Activated CD4-positive, alpha-beta T cell treated with anti-CD3 and anti-CD28 coated beads for 1 hour (primary cell): Measurements from ENCODE around the gene PRSS2.

Source experiments
- DNase-seq: peaks from one replicate; pipeline ENCODE4 v3.0.0-alpha.2; 2020

Gene PRSS2

DNA sequence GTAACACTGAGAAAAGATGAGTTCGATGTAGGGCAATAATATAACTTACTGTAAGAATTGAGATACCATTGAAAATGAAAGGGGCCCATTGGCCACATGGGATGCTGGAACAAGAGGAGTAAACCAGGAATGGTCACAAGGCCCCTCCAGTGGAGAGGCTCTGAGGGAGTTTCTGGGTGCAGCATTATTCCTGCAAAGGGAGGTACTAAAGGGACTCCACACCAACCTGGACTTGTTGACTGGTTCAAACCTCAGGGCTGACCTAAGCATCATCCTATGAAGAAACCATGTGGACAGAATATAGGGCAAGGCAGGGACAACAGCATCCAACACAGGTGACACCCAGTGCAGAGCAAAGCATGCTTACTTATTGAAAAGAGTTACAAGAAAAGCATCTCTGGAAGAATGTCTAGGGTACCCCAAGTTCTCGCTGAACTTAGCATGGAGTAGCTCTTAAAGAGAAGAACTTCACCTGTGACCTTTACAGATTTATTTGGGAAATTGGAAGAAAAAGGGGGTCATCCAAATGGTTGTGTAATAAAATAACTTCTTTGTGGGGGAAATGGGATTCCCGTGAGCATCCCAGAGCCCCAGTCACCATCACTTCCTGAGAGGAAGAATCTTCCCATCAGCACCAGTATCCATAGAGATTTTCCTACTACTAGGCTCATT lies 34.7 kb downstream of the PRSS2 start:
- no peak for DNase-seq

DNA sequence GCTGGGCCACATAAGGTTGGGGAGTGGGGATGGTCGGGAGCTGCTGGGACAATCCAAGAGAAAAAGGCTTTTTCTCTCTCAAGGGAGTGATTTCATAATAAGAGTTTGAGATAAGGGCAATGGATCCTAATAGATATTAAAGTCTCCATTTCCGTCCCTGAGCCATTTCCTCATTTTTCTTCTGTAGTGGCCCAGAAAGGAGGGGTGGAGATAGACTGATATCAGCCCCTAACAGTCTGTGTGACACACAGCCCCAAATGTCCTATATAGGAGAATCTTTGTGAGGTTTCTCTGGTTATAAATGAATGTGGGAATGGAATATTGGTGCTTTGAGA lies 35.2 kb downstream of the PRSS2 start:
- no peak for DNase-seq

DNA sequence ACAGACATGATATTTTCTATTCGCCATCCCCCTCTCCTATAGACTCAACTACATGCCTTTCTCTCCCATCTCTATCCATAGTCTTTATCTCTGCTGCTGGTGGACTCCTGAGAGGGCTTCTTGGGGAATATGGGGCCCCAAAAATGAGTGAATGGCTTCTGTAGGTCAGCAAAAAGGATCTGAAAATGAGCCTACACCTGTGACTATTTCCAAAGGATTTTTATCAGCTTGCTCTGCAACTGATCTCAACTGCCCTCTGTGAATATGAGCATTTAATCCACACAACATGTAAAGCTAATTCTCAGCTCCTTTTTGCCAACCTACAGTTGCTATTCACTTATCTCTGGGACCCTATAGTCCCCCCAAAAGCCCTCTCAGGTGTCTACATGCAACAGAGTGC lies 36.2 kb downstream of the PRSS2 start:
- no peak for DNase-seq

DNA sequence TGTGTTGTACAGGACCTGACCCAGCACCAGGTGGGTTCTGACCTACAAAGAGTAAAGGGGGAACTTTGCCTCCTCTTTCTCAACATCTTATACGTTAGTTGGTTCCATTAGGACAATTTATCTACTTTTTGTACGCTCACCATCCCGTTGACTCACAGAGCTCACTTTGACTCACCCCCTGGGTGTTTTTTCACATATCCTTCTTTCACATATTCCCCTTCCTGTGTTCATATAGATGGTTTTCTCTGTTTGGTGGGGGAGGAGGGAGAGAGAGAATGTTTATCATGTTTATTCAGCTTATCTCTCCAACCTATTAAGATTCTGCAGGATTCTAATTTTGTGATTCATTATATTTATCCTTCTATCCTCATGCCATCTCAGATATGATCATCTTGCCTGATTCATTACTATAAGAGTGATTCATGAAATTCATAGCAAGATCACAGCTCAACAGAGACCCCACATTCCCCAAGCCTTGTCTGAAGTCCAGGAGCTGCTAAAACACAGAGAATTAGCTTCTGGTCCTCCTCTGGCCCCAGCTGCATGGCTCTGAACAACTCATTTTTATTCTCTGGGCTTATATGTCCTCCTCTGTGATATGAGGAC lies 37.2 kb downstream of the PRSS2 start:
- no peak for DNase-seq

DNA sequence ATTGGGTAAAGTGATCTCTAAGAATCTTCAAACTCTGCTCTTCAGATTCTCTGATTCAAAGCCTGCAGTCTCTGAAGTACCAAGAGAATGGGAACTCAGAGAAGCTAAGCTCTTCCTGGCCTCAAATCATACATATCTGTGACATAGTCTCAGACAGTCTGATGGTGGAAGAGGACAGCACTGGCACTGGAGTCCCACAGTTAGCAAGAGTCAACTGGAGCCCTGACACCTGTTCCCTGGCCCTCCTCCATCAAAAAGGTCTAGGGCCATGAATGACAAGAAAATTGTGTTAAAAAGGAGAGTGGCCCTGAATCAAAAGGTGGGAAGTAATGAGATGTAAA lies 37.7 kb downstream of the PRSS2 start:
- DNase-seq, result no peak

DNA sequence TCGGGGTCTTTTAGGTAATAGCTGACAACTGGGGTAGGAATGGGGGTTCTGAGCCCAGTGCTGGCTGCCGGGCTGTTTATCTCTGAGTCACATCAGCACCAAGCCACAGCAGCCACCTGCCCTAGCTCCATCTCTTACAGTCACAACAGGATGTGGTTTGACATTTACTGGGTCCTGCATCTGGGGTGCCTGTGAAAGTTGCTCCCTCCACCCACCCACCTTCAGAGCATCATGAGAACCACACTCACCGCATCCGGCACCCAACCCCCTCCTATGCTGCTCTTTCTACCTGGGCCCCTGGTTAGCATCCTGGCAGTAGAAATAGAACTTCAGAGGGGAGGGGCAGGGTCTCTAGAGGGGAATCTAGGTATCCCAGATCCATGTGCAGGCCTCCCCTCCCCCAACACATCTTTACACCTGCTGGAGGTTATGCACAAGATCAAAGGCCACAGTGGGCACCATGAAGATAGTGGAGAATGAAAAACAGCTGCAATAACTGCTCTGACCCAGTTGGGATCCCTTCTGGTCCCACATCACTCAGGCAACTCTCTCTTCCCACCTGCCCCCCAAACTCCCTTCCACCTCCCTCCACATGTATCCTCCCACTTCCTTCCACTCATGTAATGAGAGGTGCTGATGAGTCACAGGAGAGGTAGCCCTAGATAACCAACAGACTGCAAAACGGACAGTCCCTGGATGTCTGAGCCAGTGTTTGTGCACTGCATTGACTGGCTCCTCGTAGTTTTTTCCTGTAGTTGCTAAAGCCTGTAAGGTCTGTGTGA lies 38.2 kb downstream of the PRSS2 start:
- peak; percentile 91 for DNase-seq

DNA sequence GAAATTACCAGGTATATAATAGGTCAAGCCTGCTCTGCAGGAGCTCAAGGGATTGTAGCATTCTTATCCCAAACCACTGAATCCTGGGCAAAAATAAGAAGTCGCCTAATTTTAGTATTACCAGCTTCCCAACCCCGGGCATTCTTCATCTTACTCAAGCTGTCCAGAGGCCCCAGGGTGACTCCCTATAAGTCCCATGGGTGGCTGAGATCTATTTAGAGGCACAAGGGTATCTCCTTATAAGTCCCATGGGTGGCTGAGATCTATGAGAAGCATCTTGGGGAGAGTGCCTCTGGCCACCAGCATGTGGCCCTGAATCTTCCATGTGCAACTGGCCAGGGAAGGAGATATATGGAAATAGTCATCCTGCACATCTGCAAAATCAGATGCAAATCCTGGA lies 38.9 kb downstream of the PRSS2 start:
- no peak for DNase-seq

DNA sequence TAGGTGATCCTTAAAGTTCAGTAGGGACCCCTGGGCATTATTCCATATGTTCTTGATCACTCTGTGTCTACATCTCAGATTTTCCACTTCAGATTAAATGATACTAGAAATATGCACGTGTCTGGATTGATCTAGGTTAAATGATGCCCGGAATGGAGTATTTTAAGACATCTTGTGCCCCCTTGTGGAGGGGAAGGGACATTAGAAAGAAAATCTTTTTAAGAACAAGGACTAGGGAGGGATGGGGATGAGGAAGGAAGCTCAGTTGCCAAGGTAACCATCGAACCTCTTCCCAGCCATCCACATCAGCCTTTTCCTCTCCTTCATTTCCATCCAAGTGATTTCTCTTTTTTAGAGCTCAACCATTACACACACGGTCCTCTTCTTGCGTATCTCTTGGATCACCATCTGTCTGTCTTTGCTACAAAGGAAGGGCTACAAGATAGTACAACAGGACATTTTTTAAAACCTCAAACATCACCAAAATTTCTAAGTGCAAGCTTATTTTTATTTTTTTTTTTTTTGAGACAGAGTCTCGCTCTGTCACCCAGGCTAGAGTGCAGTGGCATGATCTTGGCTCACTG lies 40.5 kb downstream of the PRSS2 start:
- DNase-seq, result no peak

DNA sequence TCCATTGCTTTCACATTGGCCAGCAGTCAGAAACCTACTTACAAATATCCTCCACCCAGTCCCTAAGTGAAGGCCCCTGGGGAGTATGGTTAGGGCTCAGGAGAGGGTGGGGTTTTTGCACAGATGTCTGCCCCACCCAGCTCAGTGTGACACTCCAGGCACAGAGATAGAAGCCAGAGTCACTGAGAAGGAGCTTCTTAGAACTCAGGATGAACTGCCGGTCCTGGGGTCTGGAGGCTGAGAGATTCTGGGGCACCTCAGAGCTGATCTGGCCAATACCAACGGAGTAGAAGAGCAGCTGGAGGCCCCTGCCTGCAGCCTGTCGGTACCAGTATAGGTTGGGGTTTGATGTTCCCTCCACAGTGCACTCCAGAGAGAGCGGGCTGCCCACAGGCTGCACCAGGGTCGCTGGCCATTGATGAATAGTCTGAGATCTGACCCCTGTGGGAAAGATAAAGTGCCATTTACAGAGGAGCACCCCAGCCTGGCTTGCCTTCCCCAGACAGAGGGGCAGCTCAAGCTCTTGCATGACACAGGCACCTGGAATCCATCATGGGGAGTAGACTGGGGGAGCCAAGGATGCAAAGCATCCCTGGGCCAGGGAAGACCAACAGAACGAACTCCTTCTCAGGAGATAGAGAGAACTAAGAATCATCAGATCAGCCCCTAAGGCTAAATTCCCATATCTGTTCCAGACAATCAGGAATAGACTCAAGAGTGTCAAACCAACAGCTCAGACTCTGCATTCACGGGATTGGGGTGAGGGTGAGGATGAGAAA lies 41.9 kb downstream of the PRSS2 start:
- no peak for DNase-seq

DNA sequence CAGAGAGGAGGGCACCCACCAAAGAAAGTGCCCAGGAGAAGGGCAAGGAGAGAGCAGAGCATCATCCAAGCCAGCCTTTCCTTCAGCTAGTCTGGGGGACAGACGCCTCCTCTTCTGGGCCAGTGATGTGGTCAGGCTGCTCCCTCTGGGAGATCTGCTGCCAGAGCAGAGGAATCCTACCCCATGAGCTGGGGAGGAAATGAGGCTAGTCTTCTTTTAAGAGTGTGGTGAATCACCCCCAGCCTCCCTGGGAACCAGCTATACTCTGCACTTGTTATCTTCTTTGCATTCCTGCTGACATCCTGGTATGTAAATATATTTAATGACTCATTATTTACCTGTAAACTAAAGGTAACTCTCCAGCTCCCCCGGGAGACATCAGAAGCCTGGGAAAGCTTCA lies 42.5 kb downstream of the PRSS2 start:
- DNase-seq, result no peak

DNA sequence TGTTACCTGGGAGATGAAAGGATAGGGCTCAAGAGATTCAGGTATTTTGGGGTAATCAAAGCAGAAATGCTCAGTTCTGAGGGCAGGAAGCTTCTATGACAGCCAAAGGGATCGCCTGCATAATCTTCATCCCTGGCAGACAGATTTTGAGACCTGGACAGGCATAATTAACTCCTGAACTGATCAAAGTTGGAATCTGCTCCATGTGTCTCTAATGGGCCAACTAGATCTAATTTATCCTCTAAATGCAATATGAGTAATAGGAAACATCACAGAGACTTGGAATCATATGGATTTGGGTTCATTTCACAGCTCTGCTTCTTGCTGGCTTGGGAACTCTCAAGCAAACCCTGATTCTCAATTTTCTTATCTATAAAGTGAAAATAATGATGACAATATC lies 42.9 kb downstream of the PRSS2 start:
- DNase-seq, result no peak

DNA sequence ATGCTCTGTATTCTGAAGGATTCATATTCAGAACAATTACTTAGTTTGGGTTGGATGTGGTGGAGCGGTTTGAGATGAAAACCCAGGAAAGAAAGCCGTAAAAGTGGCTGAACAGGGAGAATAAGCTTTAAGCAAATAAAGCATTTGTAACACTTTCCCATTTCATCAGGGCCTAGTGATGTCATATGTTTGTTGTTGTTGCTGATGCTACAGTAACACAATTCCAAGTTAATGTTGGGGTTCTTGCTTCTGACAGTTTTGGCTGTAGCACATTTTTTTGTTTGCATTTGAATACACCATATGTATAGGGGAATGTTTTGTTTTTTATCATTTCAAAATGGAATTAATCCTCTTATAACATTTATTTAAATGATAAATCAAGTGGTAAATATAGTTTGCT lies 43.7 kb downstream of the PRSS2 start:
- DNase-seq, result no peak

DNA sequence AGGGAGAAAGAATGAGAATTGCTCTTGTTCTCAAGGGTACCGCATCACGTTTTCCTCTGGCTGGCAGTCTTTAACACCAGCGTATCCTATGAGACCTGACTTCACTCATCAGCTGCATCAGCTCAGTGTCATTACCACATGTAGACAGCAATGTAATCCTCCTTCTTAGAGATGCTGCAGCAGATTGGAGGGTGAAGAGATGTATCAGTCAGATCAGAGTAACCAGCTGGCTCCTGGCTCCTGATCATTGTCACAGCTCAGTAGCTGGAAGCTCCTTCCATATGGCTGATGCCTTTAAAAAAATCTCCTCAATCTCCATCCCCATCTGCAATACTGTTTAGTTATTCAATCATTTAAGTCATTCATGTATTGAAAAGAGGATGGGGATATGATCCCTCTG lies 44.4 kb downstream of the PRSS2 start:
- DNase-seq, result no peak

DNA sequence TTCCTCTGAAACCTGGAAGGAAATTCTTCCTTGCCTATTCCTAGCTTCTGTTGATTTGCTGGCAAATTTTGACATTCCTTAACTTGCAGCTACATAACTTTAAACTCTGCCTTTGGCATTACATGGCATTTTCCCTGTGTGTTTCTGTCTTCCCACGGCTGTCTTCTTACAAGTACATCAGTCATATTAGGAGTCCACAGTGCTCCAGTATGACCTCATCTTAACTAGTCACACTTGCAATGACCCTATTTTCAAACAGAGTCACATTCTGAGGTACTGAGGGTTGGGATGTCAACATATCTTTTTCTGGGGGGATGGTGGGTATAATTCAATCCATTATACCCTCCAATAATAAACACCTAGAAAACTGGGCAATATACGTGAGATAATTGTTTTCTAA lies 46.7 kb downstream of the PRSS2 start:
- DNase-seq, result no peak

DNA sequence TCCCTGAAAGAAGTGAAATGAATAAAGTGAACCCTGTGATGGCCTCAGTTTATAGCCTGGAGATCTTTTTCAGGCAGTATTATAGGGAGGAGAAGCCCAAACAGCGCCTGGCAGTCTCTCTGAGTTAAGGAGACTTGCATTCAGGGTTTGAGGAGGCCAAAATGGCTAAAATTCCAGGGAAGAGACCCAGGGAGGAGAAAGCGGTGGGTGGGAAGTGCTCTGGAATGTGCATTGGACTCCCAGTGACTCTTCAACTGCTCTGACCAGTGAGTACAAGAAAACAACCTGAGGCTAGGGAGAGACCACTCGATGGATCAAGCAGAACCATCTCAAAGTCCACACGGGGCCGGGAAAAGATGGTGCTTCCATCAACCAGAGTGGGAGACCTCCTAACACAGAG lies 48.8 kb downstream of the PRSS2 start:
- DNase-seq, result no peak

DNA sequence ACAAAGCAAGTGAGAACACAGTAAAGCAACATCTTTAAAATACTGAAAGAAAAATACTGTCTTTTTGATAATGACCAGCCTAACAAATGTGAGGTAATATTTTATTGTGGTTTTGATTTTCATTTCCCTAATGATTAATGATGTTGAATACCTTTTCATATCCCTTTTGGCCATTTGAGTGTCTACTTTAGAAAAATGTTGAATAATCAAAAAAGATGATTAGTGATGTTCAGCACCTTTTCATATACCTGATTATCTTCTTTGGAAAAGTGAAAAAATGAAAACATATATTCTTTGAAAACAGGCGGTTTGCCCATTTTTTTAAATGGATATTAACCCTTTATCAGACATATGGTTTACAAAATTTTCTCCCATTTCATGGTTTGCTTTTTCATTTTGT lies 51.9 kb downstream of the PRSS2 start:
- DNase-seq, result no peak
